Measurements from ENCODE around the gene AMHR2. TPM values are rescaled to one million over a fixed set of nuclear protein-coding genes. Genes with fewer than 3 reads are reported as not detected.

AMHR2 gene
- total RNA-seq, 1 donor from 2014 or later, result not detected

- DNase-seq, result no peak
Observed at GRCh38 chr12:53453953-53454640, 30.4 kb downstream of the AMHR2 start.

- DNase-seq, result no peak
Observed at GRCh38 chr12:53454707-53455106, 31.1 kb downstream of the AMHR2 start.

DNA sequence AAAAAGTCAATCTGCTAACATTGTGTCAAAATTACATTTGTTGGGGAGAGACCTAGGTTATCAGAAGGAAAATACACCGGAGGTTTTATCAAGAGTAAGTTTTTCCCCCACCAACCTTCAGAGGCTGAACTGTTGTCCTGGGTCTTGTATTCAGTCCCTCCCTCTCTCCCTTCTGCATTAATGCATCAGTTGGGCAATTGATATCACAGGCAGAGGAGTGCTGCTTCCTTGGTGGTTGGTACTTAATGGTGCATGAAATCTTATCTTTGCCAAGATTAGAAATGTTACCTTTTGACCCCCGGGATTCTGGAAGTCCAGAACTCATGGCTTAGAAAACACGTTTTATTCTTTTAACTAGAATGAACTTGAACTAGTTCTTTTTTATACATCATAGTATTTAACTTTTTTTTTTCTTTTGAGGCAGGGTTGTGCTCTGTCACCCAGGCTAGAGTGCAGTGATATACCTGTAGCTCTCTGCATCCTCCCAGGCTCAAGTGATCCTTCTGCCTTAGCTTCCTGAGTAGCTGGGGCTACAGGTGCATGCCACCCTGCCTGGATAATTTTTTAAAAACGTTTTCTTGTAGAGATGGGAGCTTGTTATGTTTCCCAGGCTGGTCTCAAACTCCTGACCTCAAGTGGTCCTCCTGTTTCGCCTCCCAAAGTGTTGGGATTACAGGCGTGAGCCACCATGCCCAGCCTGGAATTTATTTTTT is 33.2 kb downstream of the AMHR2 start:
- DNase-seq, result no peak

DNA sequence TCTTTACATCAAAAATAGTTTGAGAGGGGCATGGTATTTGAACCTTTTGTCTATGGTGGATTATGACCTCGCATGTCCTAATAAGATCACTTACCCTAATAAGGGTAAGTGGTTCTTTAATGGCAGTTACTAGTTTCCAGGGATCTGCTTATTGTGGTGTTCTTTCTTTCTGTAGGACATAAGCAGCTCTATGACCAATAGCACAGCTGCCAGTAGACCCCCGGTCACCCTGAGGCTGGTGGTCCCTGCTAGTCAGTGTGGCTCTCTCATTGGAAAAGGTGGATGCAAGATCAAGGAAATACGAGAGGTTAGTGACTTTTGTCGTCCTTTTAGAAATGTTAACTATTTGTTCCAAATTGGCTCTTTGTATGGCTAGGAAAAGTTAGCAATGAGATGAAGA is 35.4 kb downstream of the AMHR2 start:
- no peak for DNase-seq

DNA sequence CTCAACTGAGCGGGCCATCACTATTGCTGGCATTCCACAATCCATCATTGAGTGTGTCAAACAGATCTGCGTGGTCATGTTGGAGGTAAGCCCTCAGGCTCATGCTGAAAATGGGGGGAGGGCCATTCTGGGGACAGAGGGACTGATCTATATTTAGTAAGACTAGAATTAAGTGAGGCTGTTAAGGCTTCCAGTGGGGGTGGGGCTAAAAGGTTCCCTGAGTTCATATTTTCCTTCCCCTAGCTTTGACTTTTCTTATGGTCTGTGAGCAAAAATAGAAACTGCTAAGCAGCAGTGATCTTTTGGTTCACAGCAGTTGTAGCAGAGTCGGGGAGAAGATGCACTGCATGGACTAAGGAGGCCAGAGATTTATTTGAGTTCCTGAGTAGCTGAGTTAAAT is 37.4 kb downstream of the AMHR2 start:
- no peak for DNase-seq

DNA sequence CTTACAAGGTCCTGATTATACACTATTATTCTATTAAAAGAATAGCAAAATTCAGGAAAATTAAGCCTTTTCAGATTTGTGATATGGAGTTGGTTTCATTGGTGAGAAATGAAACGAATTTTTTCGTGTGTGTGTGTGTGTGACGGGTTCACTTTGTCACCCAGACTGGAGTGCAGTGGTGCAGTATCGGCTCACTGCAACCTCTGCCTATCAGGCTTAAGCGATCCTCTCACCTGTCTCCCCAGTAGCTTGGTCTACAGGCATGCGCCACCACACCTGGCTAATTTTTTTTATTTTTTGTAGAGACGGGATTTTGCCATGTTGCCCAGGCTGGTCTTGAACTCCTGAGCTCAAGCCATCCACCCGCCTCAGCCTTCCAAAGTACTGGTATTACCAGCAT is 37.9 kb downstream of the AMHR2 start:
- DNase-seq, result no peak

GRCh38 chr12:53462935-53463334 is 39.3 kb downstream of the AMHR2 start:
- no peak for DNase-seq

- DNase-seq, result no peak
Observed at GRCh38 chr12:53463802-53464560, 40.3 kb downstream of the AMHR2 start.

- DNase-seq, result no peak
Observed at GRCh38 chr12:53464685-53465418, 41.2 kb downstream of the AMHR2 start.

DNA sequence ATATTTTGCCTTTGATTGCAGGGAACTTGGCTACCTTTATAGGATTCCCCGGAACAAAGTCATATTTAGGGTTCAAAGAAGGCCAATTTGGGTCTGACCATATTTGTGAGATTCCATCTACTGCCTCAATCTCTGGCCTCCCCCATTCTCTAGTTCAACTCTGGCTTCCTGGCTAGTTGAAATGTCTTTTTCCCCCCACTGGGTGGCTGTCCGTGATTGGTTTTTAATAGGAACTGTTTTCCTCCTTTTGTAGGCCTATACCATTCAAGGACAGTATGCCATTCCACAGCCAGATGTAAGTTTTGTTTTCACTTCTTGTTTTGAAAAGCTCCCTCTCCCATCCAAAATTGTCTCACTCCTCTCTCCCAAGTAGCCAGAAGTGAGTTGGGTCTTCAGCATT is 42.0 kb downstream of the AMHR2 start:
- no peak for DNase-seq

DNA sequence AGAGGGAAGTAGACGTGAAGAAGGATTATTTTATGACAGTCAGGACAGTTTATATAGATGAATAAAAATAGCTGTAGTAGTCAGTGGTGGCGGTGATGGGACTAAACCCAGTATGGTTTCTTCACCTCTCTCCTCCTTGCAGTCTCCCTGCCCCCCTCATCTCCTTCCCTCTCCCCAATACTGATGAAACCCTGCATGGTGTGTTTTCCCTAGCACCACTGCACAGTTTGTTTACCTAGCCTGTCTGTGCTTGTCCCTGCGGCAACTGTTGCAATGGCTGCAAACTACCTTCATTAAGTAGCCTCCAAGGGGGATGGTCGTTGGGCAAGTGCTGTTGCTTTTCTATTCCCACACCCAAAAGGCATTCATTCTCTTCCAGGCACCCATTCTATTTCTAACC is 43.0 kb downstream of the AMHR2 start:
- DNase-seq, result no peak

- DNase-seq, result no peak
Observed at GRCh38 chr12:53467082-53467481, 43.4 kb downstream of the AMHR2 start.

DNA sequence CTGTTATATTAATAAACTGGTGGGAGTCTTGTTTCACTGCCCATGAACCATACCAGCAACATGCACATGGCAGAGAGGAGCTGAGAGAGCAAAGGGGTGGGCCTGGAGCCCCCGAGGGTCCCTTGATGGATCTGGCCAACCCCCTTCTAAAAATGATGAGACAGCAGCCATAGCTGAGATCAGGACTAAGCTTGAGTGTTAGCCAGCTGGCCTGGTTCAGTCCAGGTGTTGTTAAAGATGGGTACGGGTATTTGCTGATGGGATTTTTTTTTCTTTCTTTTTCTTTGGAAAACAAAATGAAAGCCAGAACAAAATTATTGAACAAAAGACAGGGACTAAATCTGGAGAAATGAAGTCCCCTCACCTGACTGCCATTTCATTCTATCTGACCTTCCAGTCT is 44.2 kb downstream of the AMHR2 start:
- no peak for DNase-seq

GRCh38 chr12:53468282-53468681 is 44.6 kb downstream of the AMHR2 start:
- no peak for DNase-seq

- no peak for DNase-seq
Observed at GRCh38 chr12:53472056-53472582, 48.5 kb downstream of the AMHR2 start.

- DNase-seq, result no peak
Observed at GRCh38 chr12:53474077-53474476, 50.4 kb downstream of the AMHR2 start.

GRCh38 chr12:53474819-53475218 is 51.2 kb downstream of the AMHR2 start:
- no peak for DNase-seq

DNA sequence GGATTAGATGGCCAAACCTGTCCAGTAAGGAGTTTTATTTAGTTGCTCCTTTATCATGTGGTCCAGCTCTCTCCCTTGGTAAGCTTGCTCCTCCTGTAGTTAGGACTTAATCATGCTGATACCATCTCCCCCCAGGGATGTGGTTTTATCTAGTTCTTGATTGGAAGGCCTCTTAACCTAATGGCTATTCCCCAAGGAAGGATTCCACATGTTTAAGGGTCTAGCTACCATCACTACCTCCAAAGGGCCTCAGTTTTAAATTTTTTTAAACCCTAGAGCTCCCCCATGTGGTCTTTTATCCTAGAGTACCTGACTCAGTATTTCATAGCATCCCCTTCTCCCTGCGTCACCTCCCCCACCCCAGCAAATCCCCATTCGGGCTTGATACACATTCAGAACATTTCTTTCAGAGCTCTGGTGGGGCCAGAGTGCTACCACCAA is 53.1 kb downstream of the AMHR2 start:
- DNase-seq, result no peak

DNA sequence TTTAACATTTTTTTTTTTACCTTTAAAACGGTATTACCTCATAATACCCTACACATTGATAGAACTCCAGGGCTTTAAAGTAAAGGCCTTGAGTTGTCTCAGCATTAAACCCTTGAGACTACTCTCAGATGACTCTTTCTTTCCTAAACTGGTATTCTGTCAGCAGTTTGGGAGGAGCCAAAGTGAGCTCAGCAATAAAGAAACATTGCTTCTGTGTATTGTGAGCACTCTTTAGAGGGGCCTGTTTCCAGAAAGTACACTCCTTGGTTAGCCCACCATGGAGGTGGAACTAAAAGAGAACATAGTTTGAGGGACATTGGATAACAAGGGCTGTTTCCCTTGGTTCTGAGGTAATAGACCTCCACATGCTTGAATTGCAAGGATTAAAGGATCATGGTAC is 55.2 kb downstream of the AMHR2 start:
- no peak for DNase-seq

DNA sequence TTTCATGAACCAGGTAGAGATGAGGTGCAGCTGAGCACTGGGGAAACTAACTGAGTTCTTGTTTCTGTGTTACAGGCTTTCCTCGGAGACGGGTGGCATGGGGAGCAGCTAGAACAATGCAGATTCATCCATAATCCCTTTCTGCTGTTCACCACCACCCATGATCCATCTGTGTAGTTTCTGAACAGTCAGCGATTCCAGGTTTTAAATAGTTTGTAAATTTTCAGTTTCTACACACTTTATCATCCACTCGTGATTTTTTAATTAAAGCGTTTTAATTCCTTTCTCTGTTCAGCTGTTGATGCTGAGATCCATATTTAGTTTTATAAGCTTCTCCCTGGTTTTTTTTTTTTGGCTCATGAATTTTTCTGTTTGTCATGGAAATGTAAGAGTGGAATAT is 55.7 kb downstream of the AMHR2 start:
- no peak for DNase-seq

DNA sequence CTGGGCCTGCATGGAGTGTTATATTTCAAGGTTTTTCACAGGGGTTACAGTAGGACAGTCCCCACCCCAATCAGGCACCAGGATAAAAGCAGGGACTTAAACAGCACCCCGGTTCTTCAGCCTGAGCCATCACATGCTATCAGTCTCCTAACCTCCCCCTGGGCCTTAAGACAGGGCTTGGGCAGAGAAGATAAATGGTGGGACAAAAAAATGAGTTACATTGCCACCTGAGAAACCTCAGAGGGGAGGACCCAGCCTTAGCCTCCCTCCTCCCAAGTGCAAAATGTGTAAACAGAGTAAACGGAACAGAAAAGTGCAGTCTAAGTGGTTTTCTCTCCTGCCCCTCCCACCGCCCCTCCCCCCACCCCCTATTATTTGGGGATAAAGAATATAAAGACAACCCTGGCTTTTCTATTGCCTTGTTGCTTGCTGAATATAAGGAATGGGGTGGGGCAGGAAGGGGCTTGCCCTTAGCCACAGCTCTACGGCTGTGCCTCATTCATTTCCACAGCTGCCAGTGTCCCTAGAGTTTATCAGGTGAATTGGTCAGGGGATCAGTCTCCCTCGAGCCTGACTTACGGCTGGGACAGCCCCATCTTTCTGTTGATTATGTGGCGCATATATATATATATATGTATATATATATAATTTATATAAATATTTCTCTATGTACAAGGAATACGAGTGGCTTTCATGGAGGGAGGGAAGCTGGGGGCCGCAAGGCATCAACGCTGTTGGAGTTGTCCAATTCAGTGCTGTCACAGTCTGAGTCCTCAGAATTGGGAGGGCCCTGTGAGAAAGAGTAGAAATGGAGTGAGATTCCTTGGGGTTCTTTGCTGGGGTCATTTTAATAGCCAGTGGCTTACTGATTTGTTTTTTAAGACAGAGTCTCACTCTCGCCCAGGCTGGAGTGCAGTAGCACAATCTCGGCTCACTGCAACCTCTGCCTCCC is 57.1 kb downstream of the AMHR2 start:
- DNase-seq, result no peak

Data from tongue (tissue), 2 donors.